IPS DF 4.7 (cell line): ENCODE results near the gene FANCF.
"Not testable (repeated sequence)": the region's sequence is repeated elsewhere in the genome, so short reads cannot be mapped to it uniquely, and the experiment has no call there.

Experiments
- DNase-seq: peaks from one replicate; pipeline ENCODE4 v3.0.0-alpha.2; 2013; ENCODE audit warnings: low spot score; ENCODE audit errors: extremely low read depth

The FANCF gene, protein sequence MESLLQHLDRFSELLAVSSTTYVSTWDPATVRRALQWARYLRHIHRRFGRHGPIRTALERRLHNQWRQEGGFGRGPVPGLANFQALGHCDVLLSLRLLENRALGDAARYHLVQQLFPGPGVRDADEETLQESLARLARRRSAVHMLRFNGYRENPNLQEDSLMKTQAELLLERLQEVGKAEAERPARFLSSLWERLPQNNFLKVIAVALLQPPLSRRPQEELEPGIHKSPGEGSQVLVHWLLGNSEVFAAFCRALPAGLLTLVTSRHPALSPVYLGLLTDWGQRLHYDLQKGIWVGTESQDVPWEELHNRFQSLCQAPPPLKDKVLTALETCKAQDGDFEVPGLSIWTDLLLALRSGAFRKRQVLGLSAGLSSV

DNA sequence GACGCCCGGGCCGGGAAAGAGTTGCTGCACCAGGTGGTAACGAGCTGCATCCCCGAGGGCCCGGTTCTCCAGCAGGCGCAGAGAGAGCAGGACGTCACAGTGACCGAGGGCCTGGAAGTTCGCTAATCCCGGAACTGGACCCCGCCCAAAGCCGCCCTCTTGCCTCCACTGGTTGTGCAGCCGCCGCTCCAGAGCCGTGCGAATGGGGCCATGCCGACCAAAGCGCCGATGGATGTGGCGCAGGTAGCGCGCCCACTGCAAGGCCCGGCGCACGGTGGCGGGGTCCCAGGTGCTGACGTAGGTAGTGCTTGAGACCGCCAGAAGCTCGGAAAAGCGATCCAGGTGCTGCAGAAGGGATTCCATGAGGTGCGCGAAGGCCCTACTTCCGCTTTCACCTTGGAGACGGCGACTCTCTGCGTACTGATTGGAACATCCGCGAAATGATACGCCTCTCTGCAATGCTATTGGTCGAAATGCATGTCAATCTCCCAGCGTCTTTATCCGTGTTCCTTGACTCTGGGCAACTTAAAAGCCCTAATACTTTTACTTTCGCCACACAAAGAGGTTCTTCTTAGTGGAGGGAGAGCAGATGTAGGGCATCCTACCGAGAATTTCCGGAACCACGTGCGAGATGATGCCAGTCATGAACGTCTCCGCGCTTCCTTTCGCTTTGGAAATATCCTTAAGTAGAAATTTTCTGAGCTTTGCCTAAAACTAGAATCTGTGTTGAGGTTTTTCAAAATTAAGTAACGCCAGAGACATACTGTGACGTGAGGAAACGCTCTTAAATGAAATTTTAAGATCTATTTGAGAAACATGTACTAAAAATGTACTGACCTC, at the start of gene FANCF:
Gene FANCF (minus strand): TSS at position 376 of the 840 bp plus-strand sequence. CDS start 13 bp downstream, at position 363.
- peak; percentile 100 for DNase-seq

DNA sequence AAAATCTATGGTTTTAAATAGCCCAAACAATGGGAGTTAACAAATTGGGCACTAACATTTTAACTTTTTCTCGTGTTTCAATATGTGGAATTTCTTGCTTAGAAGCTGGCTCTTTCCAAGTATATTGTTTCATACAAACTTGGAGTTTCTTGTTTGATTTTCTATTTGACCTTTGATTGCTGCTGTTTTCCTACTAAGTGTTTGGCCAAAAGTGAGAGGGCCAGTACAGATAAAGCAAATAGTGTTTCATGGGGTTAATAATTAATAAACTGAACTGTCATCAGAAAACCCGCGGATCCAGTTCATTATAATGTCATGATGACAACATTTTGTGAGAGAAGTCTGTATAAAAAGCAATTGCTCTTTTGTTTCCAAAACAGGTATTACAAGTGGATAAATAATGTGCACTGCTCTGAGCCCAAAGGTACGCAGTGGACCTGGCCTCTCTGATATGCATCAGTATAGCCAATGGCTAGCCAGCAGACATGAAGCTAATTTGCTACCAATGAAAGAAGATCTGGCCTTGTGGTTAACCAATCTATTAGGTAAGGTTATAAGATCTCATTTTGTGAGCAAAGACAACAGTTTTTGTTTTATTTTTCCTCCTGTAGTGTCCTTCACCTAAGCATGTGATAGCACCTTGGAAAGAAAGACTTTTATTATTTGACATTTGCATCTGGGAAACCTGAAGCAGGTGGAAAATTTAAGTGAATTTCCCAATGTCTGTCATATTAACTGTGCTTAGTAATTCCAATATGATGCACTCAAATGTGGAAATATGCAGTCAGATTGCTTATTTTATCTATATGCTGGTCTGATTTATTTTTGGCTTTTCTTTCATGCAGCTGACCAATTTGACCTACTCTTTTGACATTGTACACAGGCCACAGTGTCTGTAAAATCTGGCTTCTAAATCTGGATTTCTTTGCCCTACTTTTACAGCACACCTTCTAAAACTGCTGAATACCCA, 49.1 kb upstream of the FANCF start:
- no peak for DNase-seq

DNA sequence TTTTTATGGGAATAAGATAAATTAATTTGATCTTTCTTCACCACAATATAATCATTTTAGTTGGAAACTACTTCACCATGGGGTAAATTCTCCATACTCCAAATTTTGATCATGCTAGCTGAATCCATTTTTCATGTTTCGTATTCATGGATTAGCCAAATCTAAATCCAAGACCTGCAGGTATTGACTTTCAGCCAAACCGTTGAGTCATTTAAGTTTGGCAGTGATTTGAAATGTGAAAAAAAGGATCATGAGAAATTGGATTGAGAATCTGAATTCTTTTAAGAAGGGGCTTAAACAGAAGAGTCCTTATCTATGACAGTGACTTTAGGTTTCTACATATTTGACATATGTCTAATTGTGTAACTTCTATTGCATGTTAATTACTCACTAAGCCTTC, 46.1 kb upstream of the FANCF start:
- DNase-seq: no peak

DNA sequence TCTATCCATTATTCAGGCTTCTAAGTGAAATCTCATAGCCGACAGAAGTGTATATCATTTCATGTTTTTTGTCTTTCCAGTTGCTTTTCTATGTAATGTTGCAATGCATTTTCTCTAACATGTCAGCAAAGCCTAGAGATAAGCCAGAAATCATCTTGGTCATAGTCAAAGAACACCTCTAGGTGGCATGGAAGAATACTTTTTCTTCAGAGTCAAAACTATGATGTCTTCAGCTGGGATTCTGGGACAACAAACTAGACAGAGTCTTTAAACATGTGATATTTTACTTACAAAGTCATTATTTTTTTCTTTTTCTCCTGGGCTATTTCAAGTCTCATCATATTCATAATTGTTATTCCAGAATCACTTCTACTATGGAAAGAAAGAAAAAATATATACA, 45.2 kb upstream of the FANCF start:
- DNase-seq: no peak

- DNase-seq: no peak
Measured at GRCh38 chr11:22669368-22669767, 43.7 kb upstream of the FANCF start.

GRCh38 chr11:22668005-22668796, 42.6 kb upstream of the FANCF start:
- no peak for DNase-seq

- no peak for DNase-seq
Measured at GRCh38 chr11:22666688-22667439, 41.2 kb upstream of the FANCF start.

GRCh38 chr11:22666325-22666687, 40.7 kb upstream of the FANCF start, which contains the start of gene GAS2:
Gene GAS2 (plus strand): TSS chr11:22666611. CDS start chr11:22674870, 8,259 bp downstream.
- DNase-seq: no peak

GRCh38 chr11:22659783-22660182, 34.2 kb upstream of the FANCF start:
- DNase-seq: no peak

DNA sequence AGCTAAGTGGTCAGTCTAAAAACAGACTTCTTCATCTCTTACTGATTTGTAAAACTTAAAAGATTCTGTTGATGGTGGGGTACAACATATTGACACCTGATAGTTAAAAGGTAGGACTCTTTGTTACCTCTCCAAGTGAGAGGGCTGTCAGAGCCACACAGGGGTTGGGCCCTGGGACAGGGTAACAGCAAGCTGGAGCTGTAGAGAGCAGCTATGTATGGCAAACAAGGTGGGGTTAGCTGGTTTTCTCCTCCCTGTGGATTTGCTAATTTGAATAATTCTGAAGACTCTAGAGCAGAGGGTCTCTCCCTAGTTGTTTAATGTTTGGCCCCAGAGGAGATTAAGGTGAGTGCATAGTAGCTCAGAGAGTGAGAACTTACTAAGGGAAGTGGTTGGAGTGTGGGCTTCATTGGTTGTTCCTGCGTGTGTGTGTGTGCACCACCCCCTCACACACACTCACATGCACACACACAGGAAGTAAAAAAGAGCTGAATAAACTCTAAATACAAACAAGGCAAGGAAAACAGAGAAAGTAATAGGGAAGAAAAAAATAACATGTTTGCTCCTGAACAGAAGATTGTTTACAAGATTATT, 31.6 kb upstream of the FANCF start:
- no peak for DNase-seq

- no peak for DNase-seq
Measured at GRCh38 chr11:22656130-22656529, 30.5 kb upstream of the FANCF start.

GRCh38 chr11:22652346-22652745, 26.7 kb upstream of the FANCF start:
- DNase-seq: not testable (repeated sequence)

GRCh38 chr11:22641559-22641958, 15.9 kb upstream of the FANCF start:
- DNase-seq: no peak

GRCh38 chr11:22640862-22641261, 15.2 kb upstream of the FANCF start:
- no peak for DNase-seq

GRCh38 chr11:22635689-22636088, 10.1 kb upstream of the FANCF start:
- DNase-seq: no peak

DNA sequence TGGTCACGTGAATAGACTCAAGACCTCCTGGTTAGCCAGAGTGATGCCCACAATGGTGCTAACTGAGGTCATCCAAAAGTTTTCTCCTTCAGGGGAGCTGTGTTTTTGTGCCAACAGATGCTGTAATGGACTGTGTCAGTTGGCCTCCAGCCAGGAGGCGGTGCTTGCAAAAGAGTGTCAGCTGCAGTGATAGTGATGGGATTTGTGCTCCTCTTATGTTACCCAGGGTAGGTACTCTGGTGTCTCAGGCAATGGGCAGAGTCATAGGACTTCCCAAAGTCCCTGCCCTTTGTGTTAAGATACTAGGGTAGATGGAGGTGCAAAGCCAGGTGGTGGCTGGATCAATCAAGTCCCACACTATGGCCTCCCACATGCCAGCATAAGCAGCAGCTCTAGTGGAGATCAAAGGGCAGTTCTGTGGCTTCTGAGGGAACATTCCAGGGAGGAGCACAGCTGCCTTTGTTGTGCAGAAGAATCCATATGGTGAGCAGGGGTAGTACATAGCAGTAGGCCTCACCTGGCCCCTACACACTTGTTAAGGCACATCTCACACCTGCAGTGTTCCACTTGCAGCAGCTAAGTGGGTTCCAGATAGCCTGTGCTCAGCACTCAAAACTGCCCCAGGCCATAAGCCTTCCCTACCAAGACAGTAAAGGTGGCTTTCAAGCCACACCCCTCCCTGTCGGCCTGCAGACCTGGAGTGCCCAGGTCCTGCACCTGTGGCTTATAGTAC, 9.4 kb upstream of the FANCF start:
- DNase-seq: no peak

GRCh38 chr11:22633354-22633902, 7.8 kb upstream of the FANCF start:
- DNase-seq: no peak

DNA sequence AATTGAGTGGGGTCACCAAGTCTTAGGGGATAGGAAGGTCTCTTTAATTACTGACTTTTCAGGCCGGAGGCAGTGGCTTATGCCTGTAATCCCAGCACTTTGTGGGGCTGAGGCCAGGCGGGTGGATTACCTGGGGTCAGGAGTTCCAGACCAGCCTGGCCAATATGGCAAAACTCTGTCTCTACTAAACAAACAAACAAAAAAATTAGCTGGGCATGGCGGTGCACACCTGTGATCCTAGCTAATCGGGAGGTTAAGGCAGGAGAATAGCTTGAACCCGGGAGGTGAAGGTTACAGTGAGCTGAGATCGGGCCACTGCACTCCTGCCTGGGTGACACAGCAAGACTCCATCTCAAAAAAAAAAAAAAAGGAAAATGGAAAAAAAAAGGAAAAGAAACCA, 1.8 kb upstream of the FANCF start:
- DNase-seq: no peak
